ENCODE data around the gene FOXJ2.
"Not testable (repeated sequence)": the region's sequence is repeated elsewhere in the genome, so short reads cannot be mapped to it uniquely, and the experiment has no call there.

FOXJ2 gene

GRCh38 chr12:8065991-8066594, 33.6 kb downstream of the FOXJ2 start, which contains the start of gene C3AR1:
TSS of gene C3AR1 (minus strand) at chr12:8066359. CDS start at chr12:8060185, 6,174 bp downstream.
- DNase-seq (ENCODE audit: low spot score): no peak

GRCh38 chr12:8069582-8069981, 37.1 kb downstream of the FOXJ2 start:
- no peak for DNase-seq (ENCODE audit: low spot score)

GRCh38 chr12:8071820-8072219, 39.3 kb downstream of the FOXJ2 start:
- not testable (repeated sequence) for DNase-seq (ENCODE audit: low spot score)

DNA sequence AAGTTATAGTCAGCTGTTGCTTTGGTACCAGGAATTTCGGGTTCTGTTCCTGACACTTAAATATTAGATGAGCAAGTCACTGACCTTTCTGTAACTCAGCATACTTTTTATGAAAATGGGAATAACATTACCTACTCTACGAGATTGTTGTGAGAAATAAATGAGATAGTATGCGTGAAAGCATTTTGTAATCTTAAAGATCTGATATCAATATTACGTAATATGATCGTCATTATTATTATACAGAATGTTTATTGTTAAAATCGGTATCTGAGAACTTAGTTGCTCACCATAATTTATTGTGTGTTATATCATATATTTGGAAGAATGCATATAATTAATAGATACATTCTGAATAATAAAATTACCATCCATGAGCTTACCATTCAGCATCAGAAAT, 43.4 kb downstream of the FOXJ2 start:
- DNase-seq (ENCODE audit: low spot score): no peak

GRCh38 chr12:8076366-8076765, 43.9 kb downstream of the FOXJ2 start:
- no peak for DNase-seq (ENCODE audit: low spot score)

DNA sequence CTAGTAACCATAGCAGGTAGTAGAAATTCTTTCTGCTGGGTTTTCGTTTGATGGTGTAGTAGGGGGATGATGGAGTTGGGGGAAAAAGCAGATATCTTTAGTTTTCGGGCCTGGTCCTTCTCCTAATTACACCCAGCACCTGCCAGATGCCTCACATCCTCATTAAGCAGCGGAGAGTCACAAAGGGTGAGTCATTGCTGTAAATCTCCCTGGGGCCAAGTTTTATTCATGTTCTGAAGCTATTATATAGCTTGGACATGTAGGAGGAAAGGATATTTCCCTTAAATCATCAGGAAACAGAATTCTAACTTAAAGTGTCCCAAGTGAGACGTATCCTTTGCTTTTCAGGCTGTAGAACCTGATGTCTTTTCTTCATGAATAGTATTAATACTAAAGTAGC, 44.7 kb downstream of the FOXJ2 start:
- no peak for DNase-seq (ENCODE audit: low spot score)

DNA sequence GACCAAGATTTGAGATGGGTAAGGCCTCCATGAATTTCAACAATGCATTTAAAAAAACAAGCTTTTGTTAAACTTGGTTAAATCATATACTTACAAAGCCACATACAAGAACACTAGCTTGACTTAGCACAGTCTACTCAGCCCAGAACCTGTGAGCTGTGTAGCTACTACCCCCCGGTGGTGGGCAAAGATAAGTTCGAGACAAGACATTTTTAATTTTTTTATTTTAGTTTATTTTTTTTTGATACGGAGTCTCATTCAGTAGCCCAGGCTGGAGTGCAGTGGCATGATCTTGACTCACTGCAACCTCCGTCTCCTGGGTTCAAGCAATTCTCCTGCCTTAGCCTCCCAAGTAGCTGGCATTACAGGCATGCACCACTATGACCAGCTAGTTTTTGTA, 45.9 kb downstream of the FOXJ2 start:
- DNase-seq (ENCODE audit: low spot score): peak; percentile 32

DNA sequence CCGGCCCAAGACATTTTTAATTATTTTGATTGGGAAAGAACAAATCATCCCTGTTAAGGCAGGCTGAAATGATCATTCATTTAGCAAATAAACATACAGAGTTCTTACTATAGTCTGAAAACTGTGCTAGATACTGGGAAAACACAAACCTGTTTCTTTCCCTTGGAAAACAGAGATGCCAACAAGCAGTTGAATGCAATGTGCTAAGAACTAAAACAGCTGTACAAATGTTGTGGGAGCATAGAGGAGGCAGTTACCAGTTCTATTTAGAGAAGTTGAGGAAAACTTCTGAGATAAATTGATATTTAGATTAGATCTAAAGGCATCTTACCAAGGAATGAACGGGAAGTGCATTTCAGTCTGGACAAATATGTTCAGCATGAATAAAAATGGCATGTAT, 46.4 kb downstream of the FOXJ2 start:
- no peak for DNase-seq (ENCODE audit: low spot score)

GRCh38 chr12:8080120-8080519, 47.6 kb downstream of the FOXJ2 start:
- no peak for DNase-seq (ENCODE audit: low spot score)

DNA sequence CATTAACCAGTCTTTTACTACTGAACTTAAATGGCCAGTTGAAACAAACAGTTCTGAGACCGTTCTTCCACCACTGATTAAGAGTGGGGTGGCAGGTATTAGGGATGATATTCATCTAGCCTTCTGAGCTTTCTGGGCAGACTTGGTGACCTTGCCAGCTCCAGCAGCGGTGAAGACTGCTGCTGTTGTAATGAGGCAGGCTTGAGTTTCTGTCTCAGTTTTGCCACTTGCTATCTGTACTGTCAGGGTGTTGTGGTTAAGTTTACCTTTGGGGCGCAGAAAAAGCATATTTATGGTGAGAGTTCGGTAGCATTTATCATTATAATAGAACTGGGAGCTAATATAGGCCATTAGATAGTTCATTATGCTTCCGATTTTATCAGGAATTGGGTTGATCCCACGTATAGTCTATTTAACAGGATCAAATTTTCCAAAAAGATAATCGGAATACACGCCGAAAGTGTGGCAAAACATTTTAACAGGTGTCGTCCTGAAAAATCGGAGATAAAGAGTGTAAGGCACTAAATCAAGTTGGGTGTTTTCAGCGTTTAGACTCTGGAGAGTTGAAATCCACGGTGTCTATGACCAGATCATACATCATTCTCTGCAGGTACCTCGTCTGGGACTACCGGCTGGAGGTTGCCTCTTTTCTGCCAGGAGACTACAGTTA, 48.9 kb downstream of the FOXJ2 start:
- no peak for DNase-seq (ENCODE audit: low spot score)

DNA sequence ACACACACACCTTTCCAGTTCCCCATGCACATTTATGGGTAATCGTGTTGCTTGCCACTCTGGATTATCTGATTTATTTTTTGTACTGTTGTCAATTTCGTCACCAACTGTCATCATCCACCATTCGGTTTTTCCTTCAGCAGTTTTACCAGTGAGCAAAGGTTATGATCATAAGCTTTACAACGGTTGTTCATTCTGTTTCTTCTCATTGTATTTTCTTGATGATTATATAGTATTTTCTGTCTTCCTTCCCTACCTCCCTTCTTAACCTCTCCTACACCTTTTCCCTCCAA, 50.2 kb downstream of the FOXJ2 start:
- no peak for DNase-seq (ENCODE audit: low spot score)

DNA sequence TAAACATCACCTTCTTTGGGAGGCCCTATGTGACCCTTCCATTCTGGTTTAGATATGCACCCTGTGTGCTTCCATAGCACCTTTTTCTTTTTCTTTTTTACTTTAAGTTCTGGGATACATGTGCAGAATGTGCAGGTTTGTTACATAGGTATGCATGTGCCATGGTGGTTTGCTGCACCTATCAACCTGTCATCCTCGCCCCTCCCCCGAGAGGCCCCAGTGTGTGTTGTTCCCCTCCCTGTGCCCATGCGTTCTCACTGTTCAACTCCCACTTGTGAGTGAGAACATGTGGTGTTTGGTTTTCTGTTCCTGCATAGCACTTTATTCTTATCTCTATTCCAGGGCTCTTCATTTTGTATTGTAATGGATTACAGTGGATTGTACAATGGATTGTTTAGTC, 51.8 kb downstream of the FOXJ2 start:
- DNase-seq (ENCODE audit: low spot score): not testable (repeated sequence)

- DNase-seq (ENCODE audit: low spot score): no peak
Observed at GRCh38 chr12:8087666-8088065, 55.1 kb downstream of the FOXJ2 start.

- no peak for DNase-seq (ENCODE audit: low spot score)
Observed at GRCh38 chr12:8088574-8088973, 56.1 kb downstream of the FOXJ2 start.

DNA sequence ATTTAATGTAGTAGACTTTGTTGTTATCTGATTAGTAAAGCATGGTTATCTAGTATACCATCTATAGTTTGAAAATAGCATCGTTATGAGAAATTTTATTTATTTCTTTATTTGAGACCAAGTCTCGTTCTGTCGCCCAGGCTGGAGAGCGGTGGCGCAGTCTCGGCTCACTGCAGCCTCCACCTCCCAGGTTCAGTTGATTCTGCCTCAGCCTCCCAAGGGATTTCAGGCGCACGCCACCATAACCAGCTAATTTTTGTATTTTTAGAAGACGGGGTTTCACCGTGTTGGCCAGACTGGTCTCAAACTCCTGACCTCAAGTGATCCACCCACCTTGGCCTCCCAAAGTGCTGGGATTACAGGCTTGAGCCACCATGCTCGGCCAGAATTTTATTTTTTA, 56.8 kb downstream of the FOXJ2 start:
- not testable (repeated sequence) for DNase-seq (ENCODE audit: low spot score)

DNA sequence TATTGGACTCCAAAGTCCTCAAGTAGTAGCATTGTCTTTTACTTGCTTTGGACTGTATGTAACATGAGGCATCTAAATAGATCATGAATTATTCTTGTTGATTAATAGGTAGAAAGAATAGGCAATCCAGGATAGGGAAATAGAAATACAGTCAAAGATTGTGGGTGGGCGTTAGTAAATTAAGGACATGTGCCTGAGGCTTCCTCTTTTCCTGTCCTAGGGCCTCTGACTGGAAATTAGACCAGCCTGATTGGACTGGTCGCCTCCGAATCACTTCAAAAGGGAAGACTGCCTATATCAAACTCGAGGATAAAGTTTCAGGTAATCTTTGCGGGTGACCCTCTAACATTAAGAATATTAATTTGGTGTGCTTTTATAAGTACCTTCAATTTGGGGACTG, 57.2 kb downstream of the FOXJ2 start:
- no peak for DNase-seq (ENCODE audit: low spot score)

DNA sequence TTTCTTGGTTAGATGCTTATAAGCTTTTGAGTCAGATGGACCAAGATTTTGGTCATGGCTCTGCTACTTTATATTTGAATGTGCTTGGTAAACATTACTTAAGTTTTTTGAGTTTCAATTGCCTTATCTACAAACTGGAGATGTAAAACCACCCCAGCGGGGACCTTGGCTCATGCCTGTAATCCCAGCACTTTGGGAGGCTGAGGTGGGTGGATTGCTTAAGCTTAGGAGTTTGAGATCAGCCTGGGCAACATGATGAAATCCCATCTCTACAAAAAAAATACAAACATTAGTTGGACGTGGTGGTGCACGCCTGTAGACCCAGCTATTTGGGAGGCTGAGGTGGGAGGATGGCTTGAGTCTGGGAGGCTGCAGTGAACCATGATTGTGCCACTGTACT, 60.8 kb downstream of the FOXJ2 start:
- no peak for DNase-seq (ENCODE audit: low spot score)

- no peak for DNase-seq (ENCODE audit: low spot score)
Observed at GRCh38 chr12:8096281-8096915, 63.9 kb downstream of the FOXJ2 start.

DNA sequence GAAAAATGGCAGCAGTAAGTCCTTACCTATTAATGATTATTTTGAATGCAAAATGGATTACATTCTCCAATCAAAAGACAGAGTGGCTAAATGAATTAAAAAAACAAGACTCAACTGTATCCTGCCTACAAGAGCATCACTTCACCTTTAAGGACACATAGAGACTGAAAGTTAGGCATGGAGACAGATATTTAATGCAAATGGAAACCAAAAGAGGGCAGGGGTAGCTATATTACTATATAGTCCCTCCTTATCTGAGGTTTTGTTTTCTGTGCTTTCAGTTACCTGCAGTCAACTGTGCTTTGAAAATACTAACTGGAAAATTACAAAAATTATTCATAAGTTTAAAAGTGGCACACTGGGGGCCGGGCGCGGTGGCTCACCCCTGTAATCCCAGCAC, 66.7 kb downstream of the FOXJ2 start:
- no peak for DNase-seq (ENCODE audit: low spot score)

Measured in iPS-NIHi11 (cell line).